HG03439 (cell line): ENCODE measurements around the gene ELF1.
"Not testable (repeated sequence)": the region's sequence is repeated elsewhere in the genome, so short reads cannot be mapped to it uniquely, and the experiment has no call there.

Source experiments
- ATAC-seq: cut with Tn5 transposase; IDR thresholded peaks from one replicate; pipeline ENCODE4 v1.9.1; 2021; ENCODE audit warnings: mild to moderate bottlenecking, moderate library complexity; ENCODE audit not compliant: unreplicated experiment

Gene ELF1

GRCh38 chr13:40908546-40908945 is 110.6 kb downstream of the ELF1 start:
- no peak for ATAC-seq

GRCh38 chr13:40901032-40901431 is 118.1 kb downstream of the ELF1 start:
- ATAC-seq: not testable (repeated sequence)

GRCh38 chr13:40900568-40900967 is 118.5 kb downstream of the ELF1 start:
- ATAC-seq: not testable (repeated sequence)

GRCh38 chr13:40897053-40897452 is 122.1 kb downstream of the ELF1 start:
- no peak for ATAC-seq

GRCh38 chr13:40895227-40896184 is 123.6 kb downstream of the ELF1 start:
- ATAC-seq: no peak

GRCh38 chr13:40893573-40893972 is 125.5 kb downstream of the ELF1 start:
- ATAC-seq: not testable (repeated sequence)

- ATAC-seq: no peak
Measured at GRCh38 chr13:40886017-40886416, 133.1 kb downstream of the ELF1 start.

GRCh38 chr13:40884175-40884574 is 134.9 kb downstream of the ELF1 start:
- not testable (repeated sequence) for ATAC-seq
